ENCODE measurements around the gene PPP2CA.
"Not testable (repeated sequence)": the region's sequence is repeated elsewhere in the genome, so short reads cannot be mapped to it uniquely, and the experiment has no call there.

The PPP2CA gene

GRCh38 chr5:134255418-134256150 is 29.7 kb upstream of the PPP2CA start:
- Histone ChIP-seq H3K4me3 (no peak overlapping the region), H3K27me3 (no peaks in the 10 kb centered on the region), H3K9me3 (no peaks in the 10 kb centered on the region), H3K4me2 (no peak overlapping the region), H3K4me1 (no peaks in the 10 kb centered on the region), H4K20me1 (no peaks in the 10 kb centered on the region), H3K27ac (no peak overlapping the region), H3K9ac (no peak overlapping the region), H3K36me3 (no peaks in the 10 kb centered on the region)
- TF ChIP-seq Cebpa-rat (IDR thresholded peaks at IDR 0.05), result no peak

- not testable (repeated sequence) for H3K4me1 ChIP-seq, H3K9me3 ChIP-seq, H3K27me3 ChIP-seq, H3K4me3 ChIP-seq, H3K36me3 ChIP-seq, H3K9ac ChIP-seq, H3K27ac ChIP-seq, H3K4me2 ChIP-seq, H4K20me1 ChIP-seq
Observed at GRCh38 chr5:134253368-134254153, 27.7 kb upstream of the PPP2CA start.

GRCh38 chr5:134252671-134253070 is 26.8 kb upstream of the PPP2CA start:
- H3K4me2 ChIP-seq, result no peak overlapping the region
- H3K9me3 ChIP-seq, result no peaks in the 10 kb centered on the region
- no peak overlapping the region for H3K27ac ChIP-seq
- no peaks in the 10 kb centered on the region for H4K20me1 ChIP-seq
- H3K36me3 ChIP-seq, result no peaks in the 10 kb centered on the region
- H3K4me1 ChIP-seq, result no peaks in the 10 kb centered on the region
- TF ChIP-seq Cebpa-rat (IDR thresholded peaks at IDR 0.05), result no peak
- H3K27me3 ChIP-seq, result no peaks in the 10 kb centered on the region
- H3K4me3 ChIP-seq, result no peak overlapping the region
- no peak overlapping the region for H3K9ac ChIP-seq

- H3K4me1 ChIP-seq, result no peaks in the 10 kb centered on the region
- no peak overlapping the region for H3K27ac ChIP-seq
- no peak for TF ChIP-seq Cebpa-rat (IDR thresholded peaks at IDR 0.05)
- no peak overlapping the region for H3K9ac ChIP-seq
- H3K4me3 ChIP-seq, result no peak overlapping the region
- H4K20me1 ChIP-seq, result no peaks in the 10 kb centered on the region
- H3K27me3 ChIP-seq, result no peaks in the 10 kb centered on the region
- no peak overlapping the region for H3K4me2 ChIP-seq
- H3K36me3 ChIP-seq, result no peaks in the 10 kb centered on the region
- H3K9me3 ChIP-seq, result no peaks in the 10 kb centered on the region
Observed at GRCh38 chr5:134250949-134251348, 25.1 kb upstream of the PPP2CA start.

- H4K20me1 ChIP-seq, result no peaks in the 10 kb centered on the region
- no peaks in the 10 kb centered on the region for H3K4me1 ChIP-seq
- no peaks in the 10 kb centered on the region for H3K27me3 ChIP-seq
- TF ChIP-seq Cebpa-rat (IDR thresholded peaks at IDR 0.05), result no peak
- H3K36me3 ChIP-seq, result no peaks in the 10 kb centered on the region
- H3K4me2 ChIP-seq, result no peak overlapping the region
- no peaks in the 10 kb centered on the region for H3K9me3 ChIP-seq
- no peak overlapping the region for H3K4me3 ChIP-seq
- no peak overlapping the region for H3K27ac ChIP-seq
- no peak overlapping the region for H3K9ac ChIP-seq
Observed at GRCh38 chr5:134249469-134250379, 23.9 kb upstream of the PPP2CA start.

GRCh38 chr5:134248256-134248655 is 22.4 kb upstream of the PPP2CA start:
- no peaks in the 10 kb centered on the region for H4K20me1 ChIP-seq
- H3K36me3 ChIP-seq, result no peaks in the 10 kb centered on the region
- H3K9ac ChIP-seq, result no peak overlapping the region
- no peak for TF ChIP-seq Cebpa-rat (IDR thresholded peaks at IDR 0.05)
- H3K27me3 ChIP-seq, result no peaks in the 10 kb centered on the region
- H3K27ac ChIP-seq, result no peak overlapping the region
- no peaks in the 10 kb centered on the region for H3K4me1 ChIP-seq
- no peaks in the 10 kb centered on the region for H3K9me3 ChIP-seq
- H3K4me2 ChIP-seq, result no peak overlapping the region
- H3K4me3 ChIP-seq, result no peak overlapping the region

- no peaks in the 10 kb centered on the region for H3K4me1 ChIP-seq
- no peaks in the 10 kb centered on the region for H3K27me3 ChIP-seq
- TF ChIP-seq Cebpa-rat (IDR thresholded peaks at IDR 0.05), result no peak
- no peak overlapping the region for H3K9ac ChIP-seq
- no peaks in the 10 kb centered on the region for H3K9me3 ChIP-seq
- no peak overlapping the region for H3K4me2 ChIP-seq
- no peaks in the 10 kb centered on the region for H3K36me3 ChIP-seq
- no peak overlapping the region for H3K27ac ChIP-seq
- no peaks in the 10 kb centered on the region for H4K20me1 ChIP-seq
- no peak overlapping the region for H3K4me3 ChIP-seq
Observed at GRCh38 chr5:134247428-134248224, 21.8 kb upstream of the PPP2CA start.

- TF ChIP-seq Cebpa-rat (IDR thresholded peaks at IDR 0.05), result no peak
- Histone ChIP-seq H3K36me3 (no peaks in the 10 kb centered on the region), H3K4me3 (no peak overlapping the region), H3K9me3 (no peaks in the 10 kb centered on the region), H3K27ac (no peak overlapping the region), H3K9ac (no peak overlapping the region), H3K27me3 (no peaks in the 10 kb centered on the region), H3K4me2 (no peak overlapping the region), H3K4me1 (no peaks in the 10 kb centered on the region), H4K20me1 (no peaks in the 10 kb centered on the region)
Observed at GRCh38 chr5:134246771-134247427, 21.0 kb upstream of the PPP2CA start.

- no peaks in the 10 kb centered on the region for H4K20me1 ChIP-seq
- no peaks in the 10 kb centered on the region for H3K9me3 ChIP-seq
- no peaks in the 10 kb centered on the region for H3K36me3 ChIP-seq
- no peak overlapping the region for H3K4me2 ChIP-seq
- no peaks in the 10 kb centered on the region for H3K27me3 ChIP-seq
- no peak overlapping the region for H3K9ac ChIP-seq
- no peaks in the 10 kb centered on the region for H3K4me1 ChIP-seq
- no peak overlapping the region for H3K27ac ChIP-seq
- H3K4me3 ChIP-seq, result no peak overlapping the region
- TF ChIP-seq Cebpa-rat (IDR thresholded peaks at IDR 0.05), result no peak
Observed at GRCh38 chr5:134245692-134246091, 19.8 kb upstream of the PPP2CA start.
